GM18909 (cell line): ENCODE measurements around the gene USP11.

Experiments used
- ATAC-seq: cut with Tn5 transposase; IDR thresholded peaks from one replicate; pipeline ENCODE4 v1.9.1; 2021; ENCODE audit warnings: mild to moderate bottlenecking; ENCODE audit not compliant: unreplicated experiment, poor library complexity

The USP11 gene

GRCh38 chrX:47202316-47202715 lies 30.5 kb upstream of the USP11 start:
- ATAC-seq = no peak

- ATAC-seq = no peak
These were observed 29.9 kb upstream of the USP11 start for GRCh38 chrX:47202877-47203276.

DNA sequence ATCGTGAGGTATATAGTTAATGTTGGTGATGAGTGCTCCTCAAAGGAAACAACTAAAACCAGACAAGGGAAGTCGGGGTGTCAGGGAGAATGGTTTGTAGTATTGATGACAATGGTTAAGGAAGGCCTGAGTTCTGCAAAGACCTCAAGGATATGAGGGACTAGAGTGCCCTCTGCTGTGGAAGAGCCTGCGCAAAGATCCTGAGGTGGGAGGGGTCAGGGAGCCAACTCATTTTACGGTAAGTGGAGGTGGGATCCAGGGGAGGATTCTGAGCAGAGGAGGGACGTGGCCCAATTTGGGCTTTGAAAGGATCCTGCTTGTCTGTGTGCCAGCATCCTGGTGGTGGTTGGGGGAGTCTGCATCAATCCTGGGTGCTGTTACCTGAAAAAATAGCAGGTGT lies 27.8 kb upstream of the USP11 start:
- no peak for ATAC-seq

DNA sequence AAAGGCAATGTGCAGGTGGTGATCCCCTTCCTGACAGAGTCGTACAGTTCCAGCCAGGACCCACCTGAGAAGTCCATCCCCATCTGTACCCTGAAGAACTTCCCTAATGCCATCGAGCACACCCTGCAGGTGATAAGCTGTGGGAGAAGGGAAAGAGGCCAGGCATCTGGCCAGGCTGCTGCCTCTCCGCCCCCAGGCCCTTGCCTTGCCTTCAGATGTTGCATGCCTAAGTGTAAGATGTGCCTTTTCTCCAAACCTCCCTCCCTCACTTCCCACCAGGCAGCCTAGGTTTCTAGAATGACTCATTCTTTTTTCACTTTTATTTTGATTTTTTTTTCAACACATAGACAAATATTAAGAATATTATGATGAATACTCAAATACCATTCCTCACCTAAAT lies 26.5 kb upstream of the USP11 start:
- no peak for ATAC-seq

DNA sequence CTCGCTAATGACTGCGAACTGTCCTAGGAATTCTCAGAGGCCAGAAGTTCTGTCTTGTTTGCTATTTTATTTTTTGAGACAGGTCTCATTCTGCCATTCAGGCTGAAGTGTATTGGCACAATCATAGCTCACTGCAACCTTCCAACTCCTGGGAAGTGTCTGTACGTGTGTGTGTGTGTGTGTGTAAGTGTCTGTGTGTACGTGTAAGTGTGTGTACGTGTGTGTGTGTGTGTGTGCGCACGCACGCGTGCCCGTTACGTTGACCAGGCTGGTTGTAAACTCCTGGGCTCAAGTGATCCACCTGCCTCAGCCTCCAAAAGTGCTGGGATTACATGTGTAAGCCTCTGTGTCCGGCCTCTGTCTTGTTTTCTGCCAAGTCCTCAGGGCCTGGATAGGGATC lies 24.7 kb upstream of the USP11 start:
- ATAC-seq = no peak

DNA sequence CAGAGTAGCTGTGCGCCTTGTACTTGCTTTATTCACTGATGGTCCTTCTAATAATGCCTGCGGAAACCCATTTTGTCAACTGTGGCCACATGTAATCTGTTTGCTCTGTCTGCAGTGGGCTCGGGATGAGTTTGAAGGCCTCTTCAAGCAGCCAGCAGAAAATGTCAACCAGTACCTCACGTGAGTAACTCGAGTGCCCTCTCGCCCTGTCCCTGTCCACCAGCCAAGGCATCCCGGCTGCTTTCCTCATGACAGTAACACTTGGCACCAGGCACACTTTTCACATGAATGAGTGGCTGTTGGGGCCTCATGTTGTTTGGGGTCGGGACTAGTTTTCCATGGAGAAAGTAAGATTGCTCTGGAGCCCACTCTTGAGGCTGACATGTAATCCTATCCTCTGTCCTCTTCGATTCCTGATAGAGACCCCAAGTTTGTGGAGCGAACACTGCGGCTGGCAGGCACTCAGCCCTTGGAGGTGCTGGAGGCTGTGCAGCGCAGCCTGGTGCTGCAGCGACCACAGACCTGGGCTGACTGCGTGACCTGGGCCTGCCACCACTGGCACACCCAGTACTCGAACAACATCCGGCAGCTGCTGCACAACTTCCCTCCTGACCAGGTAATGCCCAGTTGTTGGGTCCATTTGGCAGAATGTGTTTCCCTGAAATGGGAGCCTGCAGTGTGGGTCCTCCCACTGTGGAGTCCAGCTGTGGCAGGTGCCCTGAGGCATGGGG lies 23.1 kb upstream of the USP11 start:
- ATAC-seq = no peak

GRCh38 chrX:47210661-47211425 lies 22.0 kb upstream of the USP11 start:
- ATAC-seq = no peak

DNA sequence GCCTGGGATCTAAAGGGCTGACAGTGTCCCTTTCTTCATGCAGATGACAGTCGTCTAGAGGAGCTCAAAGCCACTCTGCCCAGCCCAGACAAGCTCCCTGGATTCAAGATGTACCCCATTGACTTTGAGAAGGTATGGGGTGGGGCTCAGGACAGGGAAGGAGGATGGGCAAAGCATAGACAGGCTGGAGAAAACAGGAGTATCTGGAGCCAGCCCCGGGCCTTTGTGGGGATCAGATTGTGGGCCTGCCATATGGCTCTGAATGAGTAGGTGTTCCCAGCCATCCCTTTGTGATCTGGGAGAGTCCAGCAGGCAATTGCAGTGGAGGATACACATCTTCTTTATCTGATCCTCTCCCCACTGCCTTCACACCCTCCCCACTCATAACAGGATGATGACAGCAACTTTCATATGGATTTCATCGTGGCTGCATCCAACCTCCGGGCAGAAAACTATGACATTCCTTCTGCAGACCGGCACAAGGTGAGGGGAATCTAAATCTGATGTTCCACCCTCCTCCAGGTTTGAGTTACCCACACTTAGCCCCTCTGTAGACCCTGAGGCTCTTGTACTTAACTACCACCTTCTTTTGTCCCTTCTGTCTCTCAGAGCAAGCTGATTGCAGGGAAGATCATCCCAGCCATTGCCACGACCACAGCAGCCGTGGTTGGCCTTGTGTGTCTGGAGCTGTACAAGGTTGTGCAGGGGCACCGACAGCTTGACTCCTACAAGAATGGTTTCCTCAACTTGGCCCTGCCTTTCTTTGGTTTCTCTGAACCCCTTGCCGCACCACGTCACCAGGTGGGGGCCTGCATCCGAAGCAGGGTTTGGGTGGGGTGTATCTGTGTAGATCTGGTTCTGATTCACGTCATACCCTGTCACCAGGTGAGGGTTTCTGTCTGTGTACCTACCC lies 20.2 kb upstream of the USP11 start:
- no peak for ATAC-seq

- no peak for ATAC-seq
These were observed 18.3 kb upstream of the USP11 start for GRCh38 chrX:47214435-47215077.

- no peak for ATAC-seq
These were observed 17.4 kb upstream of the USP11 start for GRCh38 chrX:47215291-47215900.

- no peak for ATAC-seq
These were observed 16.4 kb upstream of the USP11 start for GRCh38 chrX:47216393-47216925.

DNA sequence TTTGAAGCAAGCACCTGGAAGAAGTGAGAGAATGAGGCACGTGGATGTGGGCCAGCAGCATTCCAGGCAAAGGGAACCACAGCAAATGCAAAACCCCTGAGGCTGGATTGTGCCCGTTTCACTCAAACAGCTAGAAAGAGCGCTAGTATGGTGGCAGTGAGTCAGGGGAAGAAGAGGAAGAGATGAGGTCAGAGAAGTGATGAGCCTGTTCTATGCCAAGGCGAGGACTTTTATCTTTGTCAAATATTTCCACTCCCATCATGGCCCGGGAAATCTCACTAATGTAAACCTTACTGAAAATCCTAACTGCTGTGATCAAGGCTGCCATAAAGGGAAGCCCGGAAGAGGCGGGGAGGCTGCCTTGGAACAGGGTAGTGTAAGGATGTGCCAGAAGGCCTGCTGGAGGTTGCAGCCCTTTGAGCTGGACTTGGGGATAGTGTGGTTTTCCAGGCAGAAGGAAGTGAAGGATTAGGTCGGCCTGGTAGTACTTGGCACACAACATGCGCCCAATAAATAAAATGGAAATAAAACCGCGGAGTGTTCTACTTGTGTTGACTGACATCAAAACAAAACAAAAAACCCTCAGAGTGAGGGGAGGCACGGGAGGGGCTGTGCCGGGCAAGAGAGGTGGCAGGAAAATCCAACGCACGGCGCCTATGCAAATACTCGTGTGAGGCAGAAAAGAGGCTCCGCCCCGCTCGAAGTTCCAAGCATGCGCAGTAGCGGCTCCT lies 15.5 kb upstream of the USP11 start:
- ATAC-seq = no peak

DNA sequence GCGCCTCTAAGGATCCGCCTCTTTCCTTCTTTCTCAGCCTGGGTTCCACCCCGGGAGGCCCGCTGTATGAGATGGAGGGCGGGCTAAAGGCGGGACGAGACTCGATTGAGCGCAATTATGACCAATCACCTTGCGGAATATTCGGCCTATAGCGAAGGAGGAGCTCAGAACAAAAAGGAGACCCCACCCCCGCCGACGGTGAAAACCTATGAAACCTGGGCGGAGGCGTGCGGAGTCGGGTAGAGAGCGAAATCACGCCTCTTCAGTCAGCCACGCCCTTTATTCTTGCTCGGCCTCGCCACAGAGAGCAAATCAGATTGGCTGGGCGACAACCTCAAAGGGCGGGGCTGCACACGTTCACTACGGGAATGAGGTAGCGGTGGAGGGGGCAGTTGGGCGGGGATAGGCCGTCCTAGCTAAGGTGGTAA lies 14.9 kb upstream of the USP11 start:
- ATAC-seq = peak; percentile 87

DNA sequence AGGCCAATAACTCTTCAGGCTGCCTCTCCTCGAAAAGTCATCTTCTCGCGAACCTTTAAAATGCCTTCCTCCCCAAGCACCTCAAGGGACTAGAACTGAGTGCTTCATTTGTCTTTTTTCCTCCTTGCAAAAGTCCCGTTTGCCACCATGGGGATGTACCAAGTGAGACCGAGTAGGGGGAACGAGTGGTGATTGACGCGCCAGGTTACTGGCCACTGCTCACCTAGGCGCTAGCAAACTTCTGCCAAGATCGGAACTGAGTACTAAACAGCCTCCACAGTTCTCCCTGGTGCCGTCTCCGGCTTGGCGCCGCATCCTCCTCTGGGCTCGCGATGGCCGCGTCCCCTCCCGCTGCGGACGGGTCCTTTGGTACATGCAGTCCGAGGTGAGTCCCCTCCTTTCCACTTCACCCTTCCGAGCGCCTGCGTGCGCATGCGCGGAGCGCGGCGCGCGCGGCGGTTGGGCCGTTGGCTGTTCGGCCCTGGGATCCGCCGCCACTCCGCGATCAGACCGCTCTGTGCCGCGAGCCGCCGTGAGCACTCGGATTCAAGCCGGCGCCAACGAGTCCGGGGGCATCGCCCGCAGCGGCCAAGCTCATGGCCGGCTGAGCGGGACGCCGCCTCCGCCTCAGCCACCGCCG lies 14.4 kb upstream of the USP11 start, which contains the start of gene CDK16:
Gene CDK16 (plus strand): TSS at position 402 of the 640 bp plus-strand sequence. CDS start 4,877 bp downstream, outside the sequence.
- peak; percentile 51 for ATAC-seq

DNA sequence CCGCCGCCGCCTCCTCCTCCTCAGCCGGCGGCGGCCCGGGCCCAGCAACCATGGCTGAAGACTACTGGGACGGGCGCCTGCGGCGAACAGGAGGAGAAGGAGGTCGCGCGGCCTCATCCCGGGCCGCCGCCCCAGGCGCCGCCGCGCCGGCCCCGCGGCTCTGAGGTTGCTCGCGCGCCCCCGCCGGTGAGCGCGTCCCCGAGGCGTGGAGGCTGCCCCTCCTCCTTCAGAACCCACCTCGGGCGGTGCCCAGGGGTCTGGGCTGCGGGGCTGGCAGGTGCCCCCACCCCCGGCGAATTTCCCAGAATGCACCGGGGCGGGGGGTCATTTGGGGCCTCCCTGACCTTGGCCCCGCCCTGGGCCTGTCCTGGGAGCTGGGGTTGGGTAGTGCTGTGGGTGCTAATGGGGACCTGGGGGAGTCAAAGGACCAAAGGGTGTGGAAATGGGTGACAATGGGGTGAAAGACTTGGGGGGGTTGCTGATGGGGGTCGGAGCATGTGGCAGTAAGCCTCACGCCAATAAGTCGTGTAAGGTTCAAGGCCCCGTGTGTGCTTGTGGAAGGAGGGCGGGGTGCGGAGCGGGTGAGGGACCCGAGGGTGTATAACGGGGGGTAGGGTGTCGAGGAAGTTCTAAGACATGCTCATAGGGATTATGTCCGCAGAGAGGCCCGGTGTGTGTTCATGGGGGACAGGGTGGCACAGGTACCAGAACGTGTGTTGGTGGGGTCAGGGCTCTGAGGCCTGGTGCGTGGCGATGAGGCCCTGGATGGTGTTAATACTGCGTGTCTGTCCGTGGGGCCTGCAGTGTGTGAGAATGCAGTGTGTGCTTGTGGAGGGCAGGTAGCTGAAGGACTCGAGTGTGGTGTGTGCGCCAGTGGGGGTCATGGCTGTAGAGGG lies 13.6 kb upstream of the USP11 start:
- no peak for ATAC-seq

DNA sequence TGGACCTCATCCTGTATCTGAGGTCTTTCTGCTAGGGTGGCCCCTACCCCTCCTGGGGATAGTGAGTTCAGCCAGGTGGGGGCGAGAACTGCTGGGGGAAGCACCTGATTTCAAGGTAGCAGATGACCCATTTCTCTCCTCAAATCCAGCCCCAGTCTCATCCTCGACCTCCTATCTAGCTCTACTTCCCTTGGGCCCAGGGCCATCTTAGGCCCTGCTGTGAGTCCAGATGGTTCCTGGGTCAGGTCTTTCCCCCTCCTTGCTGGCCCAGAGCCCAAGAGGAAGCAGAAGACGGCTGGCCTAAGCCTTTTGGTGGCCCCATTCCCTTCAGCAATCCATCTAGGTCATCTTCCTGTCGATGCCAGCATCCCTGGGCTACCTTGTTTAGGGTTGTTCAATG lies 11.1 kb upstream of the USP11 start:
- ATAC-seq = no peak

DNA sequence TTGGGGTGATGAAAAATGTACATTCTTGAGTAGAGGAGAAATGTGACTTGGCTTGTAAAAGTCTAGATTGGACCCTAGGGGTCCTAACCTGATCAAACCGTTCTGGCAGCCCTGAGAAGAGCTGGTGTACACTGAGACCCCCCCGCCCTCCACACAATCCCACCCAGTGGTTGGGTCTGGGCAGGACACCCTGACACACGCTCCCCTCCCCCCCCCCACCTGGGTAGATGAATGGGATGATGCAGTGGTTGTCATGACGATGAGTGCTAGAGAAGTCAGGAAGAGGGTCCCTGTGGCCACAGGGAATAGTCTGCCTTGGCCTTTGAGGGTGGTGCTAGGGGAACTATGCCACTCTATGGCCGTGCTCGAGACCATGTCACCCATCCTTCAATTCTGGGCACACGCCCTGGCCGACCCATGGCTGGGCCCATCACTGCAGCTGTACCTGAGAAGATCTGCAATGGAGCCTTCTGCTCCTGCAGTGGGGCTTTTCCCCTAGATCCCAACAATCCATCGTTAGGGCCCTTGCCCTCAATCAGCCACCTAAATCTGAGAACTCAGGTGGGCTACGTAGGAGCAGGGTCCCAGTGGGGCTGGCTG lies 10.0 kb upstream of the USP11 start:
- no peak for ATAC-seq
